CD4-positive, alpha-beta T cell treated with Interleukin-6 for 4 hours (primary cell): Measurements from ENCODE around the gene RALGAPA2.
"Not testable (repeated sequence)": the region's sequence is repeated elsewhere in the genome, so short reads cannot be mapped to it uniquely, and the experiment has no call there.

Source experiments
- DNase-seq: peaks from one replicate; pipeline ENCODE4 v3.0.0-alpha.2; 2020; ENCODE audit warnings: mixed read lengths

The RALGAPA2 gene

DNA sequence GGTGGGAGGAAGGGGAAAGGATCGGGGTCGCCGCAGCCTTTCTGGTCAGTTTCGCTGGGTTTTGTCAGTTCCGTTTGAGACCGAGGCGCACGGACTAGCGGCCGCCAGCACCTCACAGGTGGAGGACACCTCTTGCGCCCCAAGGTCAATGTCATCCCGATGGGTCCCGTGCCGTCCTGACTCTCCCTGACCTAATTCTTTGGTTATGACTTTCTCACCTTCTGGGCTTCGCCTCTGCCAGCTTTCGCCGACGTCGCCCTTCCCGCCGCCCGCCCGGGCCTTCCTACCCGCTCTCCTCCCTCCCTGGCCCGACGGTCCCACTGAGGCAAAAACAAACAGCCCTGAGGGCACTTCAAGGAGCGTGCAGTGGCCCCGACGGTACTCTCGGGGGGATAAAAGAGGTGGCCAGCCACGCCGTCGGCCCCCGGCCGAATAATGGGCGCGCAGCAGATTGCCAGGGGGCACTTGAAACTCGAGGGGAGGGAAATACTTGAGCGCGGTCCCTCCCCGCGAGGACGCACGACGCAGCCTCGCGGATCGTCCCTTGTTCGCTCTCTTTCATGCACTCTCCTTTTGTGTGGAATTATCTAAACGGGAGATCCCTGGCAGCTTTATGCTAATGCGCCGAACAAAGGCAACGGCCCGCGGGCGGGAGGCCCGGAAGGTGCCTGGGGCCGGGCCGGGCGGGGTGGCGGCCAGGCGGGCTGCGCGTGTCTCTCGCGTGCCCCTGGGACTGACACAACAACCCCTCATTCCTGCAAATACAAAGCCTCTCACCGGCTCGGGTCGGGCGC is 348.4 kb downstream of the RALGAPA2 start:
- DNase-seq = no peak

- no peak for DNase-seq
Measured at GRCh38 chr20:20363434-20363798, 349.0 kb downstream of the RALGAPA2 start.

- no peak for DNase-seq
Measured at GRCh38 chr20:20362774-20363433, 349.5 kb downstream of the RALGAPA2 start.

DNA sequence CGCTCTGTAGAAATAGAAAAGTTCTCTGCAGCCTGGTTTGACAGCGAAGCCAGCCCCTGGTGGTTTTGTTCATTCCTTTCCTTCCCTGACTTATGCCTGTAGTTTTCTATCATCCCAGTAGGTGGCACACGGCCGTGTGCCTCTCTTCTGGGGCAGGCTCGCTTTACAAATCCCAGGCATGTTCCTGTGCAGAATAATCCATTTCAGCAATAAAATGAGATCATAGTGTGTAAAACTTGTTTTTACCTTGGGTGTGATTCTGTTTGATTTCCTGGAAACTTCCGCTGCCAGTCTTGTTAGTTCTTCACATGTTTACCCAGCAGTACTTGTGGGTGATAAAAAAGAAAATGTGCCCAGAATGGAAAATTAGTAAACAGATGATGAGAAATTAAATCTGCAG is 352.0 kb downstream of the RALGAPA2 start:
- peak; percentile 19 for DNase-seq

DNA sequence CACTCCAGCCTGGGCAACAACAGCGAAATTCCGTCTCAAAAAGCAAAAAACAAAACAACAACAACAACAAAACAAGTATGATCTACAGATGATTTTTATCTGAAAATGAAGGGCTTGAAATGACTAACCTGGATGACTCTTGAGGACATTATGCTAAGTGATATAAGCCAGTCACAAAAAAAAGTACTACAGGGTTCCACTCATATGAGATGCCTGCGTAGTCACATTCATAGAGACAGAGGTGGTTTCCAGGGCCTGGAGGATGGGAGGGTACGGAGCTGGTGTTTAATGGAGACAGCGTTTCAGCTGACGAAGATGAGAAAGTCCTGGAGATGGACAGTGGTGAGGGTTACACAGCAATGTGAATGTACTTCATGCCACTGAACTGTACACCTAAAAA is 352.8 kb downstream of the RALGAPA2 start:
- DNase-seq = no peak

DNA sequence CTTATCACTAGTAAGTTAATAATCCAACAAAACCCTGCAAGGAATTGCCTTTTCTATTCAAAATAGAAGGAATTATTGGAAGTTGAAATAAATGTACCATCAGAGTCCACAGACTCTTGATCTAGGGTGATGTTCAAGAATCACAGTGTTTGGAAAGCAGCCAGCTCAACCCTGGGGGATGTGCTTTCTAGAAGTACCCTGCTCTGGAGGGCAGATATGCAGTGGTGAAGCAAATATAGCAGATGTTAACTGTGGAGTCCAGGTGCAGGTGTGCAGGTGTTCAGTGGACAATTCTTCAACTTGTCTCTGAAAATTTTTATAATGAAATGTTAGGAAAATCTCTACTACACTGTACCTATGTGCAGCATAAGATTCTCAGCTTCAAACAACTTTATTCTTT is 353.6 kb downstream of the RALGAPA2 start:
- DNase-seq = no peak

DNA sequence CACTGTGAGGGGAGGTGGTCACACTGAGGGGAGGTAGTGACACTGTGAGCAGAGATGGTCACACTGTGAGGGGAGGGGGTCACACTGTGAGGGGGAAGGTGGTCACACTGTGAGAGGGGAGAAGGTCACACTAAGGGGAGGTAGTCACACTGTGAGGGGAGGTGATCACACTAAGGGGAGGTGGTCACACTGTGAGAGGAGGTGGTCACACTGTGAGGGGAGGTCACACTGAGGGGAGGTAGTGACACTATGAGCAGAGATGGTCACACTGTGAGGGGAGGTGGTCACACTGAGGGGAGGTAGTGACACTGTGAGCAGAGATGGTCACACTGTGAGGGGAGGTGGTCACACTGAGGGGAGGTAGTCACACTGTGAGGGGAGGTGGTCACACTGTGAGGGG is 356.9 kb downstream of the RALGAPA2 start:
- not testable (repeated sequence) for DNase-seq

- DNase-seq = no peak
Measured at GRCh38 chr20:20353576-20353975, 358.9 kb downstream of the RALGAPA2 start.

- no peak for DNase-seq
Measured at GRCh38 chr20:20344476-20344875, 368.0 kb downstream of the RALGAPA2 start.

DNA sequence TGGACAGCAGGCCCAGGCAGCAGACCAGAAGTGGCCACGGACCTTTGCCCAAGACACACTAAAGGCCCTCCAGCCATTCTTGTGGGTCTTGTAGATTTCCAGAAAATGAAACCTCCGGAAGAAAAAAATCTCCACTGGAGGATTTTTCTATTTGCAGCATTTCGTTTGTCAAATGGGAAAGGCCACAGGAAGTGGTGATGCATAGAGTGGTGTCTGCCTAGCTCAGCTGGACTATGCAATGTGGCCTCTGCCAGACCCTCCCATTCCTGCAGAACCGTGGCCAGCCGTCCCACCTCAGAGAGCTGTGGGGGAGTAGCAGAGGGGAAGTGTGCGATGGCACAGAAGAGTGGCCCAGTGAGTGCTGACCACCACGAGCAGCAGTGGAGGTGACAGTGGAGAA is 368.5 kb downstream of the RALGAPA2 start:
- DNase-seq = no peak
